GM21717 (cell line): ENCODE results near the gene SRP54.
"Not testable (repeated sequence)": the region's sequence is repeated elsewhere in the genome, so short reads cannot be mapped to it uniquely, and the experiment has no call there.

Experiments
- ATAC-seq: cut with Tn5 transposase; IDR thresholded peaks from one replicate; pipeline ENCODE4 v1.9.1; 2021; ENCODE audit warnings: mild to moderate bottlenecking, moderate library complexity; ENCODE audit not compliant: unreplicated experiment

SRP54 gene

GRCh38 chr14:34983148-34983760 is 462 bp downstream of the SRP54 start:
- ATAC-seq, result peak; percentile 14

GRCh38 chr14:34983786-34984185 is 994 bp downstream of the SRP54 start:
- ATAC-seq, result no peak

- ATAC-seq, result no peak
These were observed 2.9 kb downstream of the SRP54 start for GRCh38 chr14:34985740-34986139.

GRCh38 chr14:34987180-34987579 is 4.4 kb downstream of the SRP54 start:
- ATAC-seq, result no peak

- no peak for ATAC-seq
These were observed 7.0 kb downstream of the SRP54 start for GRCh38 chr14:34989762-34990161.

GRCh38 chr14:34993426-34993825 is 10.6 kb downstream of the SRP54 start:
- no peak for ATAC-seq

- no peak for ATAC-seq
These were observed 11.9 kb downstream of the SRP54 start for GRCh38 chr14:34994668-34995067.

- no peak for ATAC-seq
These were observed 15.0 kb downstream of the SRP54 start for GRCh38 chr14:34997762-34998161.

GRCh38 chr14:34999500-34999899 is 16.7 kb downstream of the SRP54 start:
- no peak for ATAC-seq

- ATAC-seq, result no peak
These were observed 18.8 kb downstream of the SRP54 start for GRCh38 chr14:35001621-35002020.

GRCh38 chr14:35004839-35005238 is 22.0 kb downstream of the SRP54 start:
- ATAC-seq, result no peak

- no peak for ATAC-seq
These were observed 33.8 kb downstream of the SRP54 start for GRCh38 chr14:35016568-35016967.

- no peak for ATAC-seq
These were observed 37.9 kb downstream of the SRP54 start for GRCh38 chr14:35020713-35021112.

- ATAC-seq, result no peak
These were observed 45.6 kb downstream of the SRP54 start for GRCh38 chr14:35028435-35028834.

GRCh38 chr14:35032562-35032961 is 49.8 kb downstream of the SRP54 start:
- ATAC-seq, result no peak

GRCh38 chr14:35034440-35034833 is 51.6 kb downstream of the SRP54 start:
- no peak for ATAC-seq

- not testable (repeated sequence) for ATAC-seq
These were observed 52.3 kb downstream of the SRP54 start for GRCh38 chr14:35034944-35035554.

- ATAC-seq, result not testable (repeated sequence)
These were observed 55.5 kb downstream of the SRP54 start for GRCh38 chr14:35038312-35038711.

GRCh38 chr14:35042632-35043031 is 59.8 kb downstream of the SRP54 start:
- no peak for ATAC-seq

GRCh38 chr14:35043046-35043445 is 60.3 kb downstream of the SRP54 start:
- ATAC-seq, result no peak

GRCh38 chr14:35044939-35045797 is 62.4 kb downstream of the SRP54 start:
- ATAC-seq, result no peak

- ATAC-seq, result no peak
These were observed 62.9 kb downstream of the SRP54 start for GRCh38 chr14:35045798-35046047.
